GM10266 (cell line): Measurements from ENCODE around the gene CTNNAL1.
"Not testable (repeated sequence)": the region's sequence is repeated elsewhere in the genome, so short reads cannot be mapped to it uniquely, and the experiment has no call there.

Experiments
- DNase-seq: peaks from one replicate; pipeline ENCODE4 v3.0.0; 2012; ENCODE audit errors: extremely low spot score
- CTCF ChIP-seq: IDR thresholded peaks from 2 replicates; pipeline ENCODE4 v1.5.1; 2012; ENCODE audit warnings: mild to moderate bottlenecking, low read depth; ENCODE audit not compliant: control insufficient read depth, insufficient read depth; ENCODE audit errors: missing control alignments

CTNNAL1 gene

GRCh38 chr9:108972186-108972585 is 41.1 kb downstream of the CTNNAL1 start:
- no peak for DNase-seq
- TF ChIP-seq CTCF, result no peak

GRCh38 chr9:108971392-108971791 is 41.9 kb downstream of the CTNNAL1 start:
- not testable (repeated sequence) for DNase-seq

GRCh38 chr9:108967916-108968315 is 45.4 kb downstream of the CTNNAL1 start:
- no peak for DNase-seq
- TF ChIP-seq CTCF, result no peak

- DNase-seq, result no peak
- TF ChIP-seq CTCF, result no peak
Observed at GRCh38 chr9:108963459-108964143, 49.7 kb downstream of the CTNNAL1 start.

- no peak for DNase-seq
- no peak for TF ChIP-seq CTCF
Observed at GRCh38 chr9:108961151-108961550, 52.1 kb downstream of the CTNNAL1 start.

GRCh38 chr9:108960331-108960730 is 53.0 kb downstream of the CTNNAL1 start:
- DNase-seq, result no peak
- TF ChIP-seq CTCF, result no peak

GRCh38 chr9:108956631-108957026 is 56.7 kb downstream of the CTNNAL1 start:
- no peak for TF ChIP-seq CTCF
- no peak for DNase-seq
